ENCODE measurements around the gene C2orf76.

Gene C2orf76

GRCh38 chr2:119253114-119253702 lies 113.4 kb downstream of the C2orf76 start:
- TF ChIP-seq, protein P1, sequence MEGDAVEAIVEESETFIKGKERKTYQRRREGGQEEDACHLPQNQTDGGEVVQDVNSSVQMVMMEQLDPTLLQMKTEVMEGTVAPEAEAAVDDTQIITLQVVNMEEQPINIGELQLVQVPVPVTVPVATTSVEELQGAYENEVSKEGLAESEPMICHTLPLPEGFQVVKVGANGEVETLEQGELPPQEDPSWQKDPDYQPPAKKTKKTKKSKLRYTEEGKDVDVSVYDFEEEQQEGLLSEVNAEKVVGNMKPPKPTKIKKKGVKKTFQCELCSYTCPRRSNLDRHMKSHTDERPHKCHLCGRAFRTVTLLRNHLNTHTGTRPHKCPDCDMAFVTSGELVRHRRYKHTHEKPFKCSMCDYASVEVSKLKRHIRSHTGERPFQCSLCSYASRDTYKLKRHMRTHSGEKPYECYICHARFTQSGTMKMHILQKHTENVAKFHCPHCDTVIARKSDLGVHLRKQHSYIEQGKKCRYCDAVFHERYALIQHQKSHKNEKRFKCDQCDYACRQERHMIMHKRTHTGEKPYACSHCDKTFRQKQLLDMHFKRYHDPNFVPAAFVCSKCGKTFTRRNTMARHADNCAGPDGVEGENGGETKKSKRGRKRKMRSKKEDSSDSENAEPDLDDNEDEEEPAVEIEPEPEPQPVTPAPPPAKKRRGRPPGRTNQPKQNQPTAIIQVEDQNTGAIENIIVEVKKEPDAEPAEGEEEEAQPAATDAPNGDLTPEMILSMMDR (IDR thresholded peaks at IDR 0.05; ENCODE audit: control insufficient read depth, insufficient read depth, low read depth, low read length, missing control alignments) = no peak
- no peak for DNase-seq (ENCODE audit: low read depth)
- H3K4me3 ChIP-seq (ENCODE audit: control insufficient read depth, low read depth, low read length) = no peak overlapping the region

Data from AG09309 (cell line).